MM.1S (cell line): Measurements from ENCODE around the gene FARS2.

Experiments
- DNase-seq: peaks from one replicate; pipeline ENCODE4 v3.0.0-alpha.2; 2015
- H2AFZ ChIP-seq: fragments of 300-600 bp; sonication (generic); 2 replicates; pipeline ENCODE4 v1.6.0; 2016; ENCODE audit warnings: antibody characterized with exemption, low read length
- H3F3A ChIP-seq: fragments of 300-600 bp; sonication (generic); 2 replicates; pipeline ENCODE4 v1.6.1; 2016; ENCODE audit warnings: mild to moderate bottlenecking, antibody characterized with exemption, low read length, moderate library complexity, mixed read lengths; ENCODE audit not compliant: insufficient read depth
- H3K27ac ChIP-seq: fragments of 300-600 bp; sonication (generic); 2 replicates; pipeline ENCODE4 v1.5.1; 2016; ENCODE audit warnings: mild to moderate bottlenecking, low read length
- H3K27me3 ChIP-seq: fragments of 300-600 bp; sonication (generic); replicated peaks from 2 replicates; pipeline ENCODE4 v1.6.0; 2016; ENCODE audit warnings: low read length; ENCODE audit not compliant: insufficient read depth
- H3K36me3 ChIP-seq: fragments of 300-600 bp; sonication (generic); replicated peaks from 2 replicates; pipeline ENCODE4 v1.6.1; 2016; ENCODE audit warnings: mild to moderate bottlenecking, low read length, mixed read lengths; ENCODE audit not compliant: insufficient read depth
- H3K4me1 ChIP-seq: fragments of 300-600 bp; sonication (generic); 2 replicates; pipeline ENCODE4 v1.6.1; 2016; ENCODE audit warnings: low read length, mixed read lengths
- H3K4me2 ChIP-seq: fragments of 300-600 bp; sonication (generic); 2 replicates; pipeline ENCODE4 v1.6.0; 2016; ENCODE audit warnings: low read depth, low read length
- H3K4me3 ChIP-seq: fragments of 300-600 bp; sonication (generic); 2 replicates; pipeline ENCODE4 v1.5.1; 2016; ENCODE audit warnings: low read length, mixed read lengths
- H3K79me2 ChIP-seq: fragments of 300-600 bp; sonication (generic); 2 replicates; pipeline ENCODE4 v1.6.1; 2016; ENCODE audit warnings: mixed run types, low read length, mixed read lengths
- H3K9ac ChIP-seq: fragments of 300-600 bp; sonication (generic); 2 replicates; pipeline ENCODE4 v1.6.1; 2016; ENCODE audit warnings: low read length, mixed read lengths
- H3K9me2 ChIP-seq: fragments of 300-600 bp; sonication (generic); replicated peaks from 2 replicates; pipeline ENCODE4 v1.6.1; 2016; ENCODE audit warnings: mild to moderate bottlenecking, low read length, mixed read lengths; ENCODE audit not compliant: insufficient read depth
- H3K9me3 ChIP-seq: fragments of 300-600 bp; sonication (generic); replicated peaks from 2 replicates; pipeline ENCODE4 v1.6.1; 2016; ENCODE audit warnings: mild to moderate bottlenecking, low read length, mixed read lengths; ENCODE audit not compliant: insufficient read depth
- H4K20me1 ChIP-seq: fragments of 300-600 bp; sonication (generic); 2 replicates; pipeline ENCODE4 v1.6.1; 2016; ENCODE audit warnings: mild to moderate bottlenecking, low read length, moderate library complexity, mixed read lengths; ENCODE audit not compliant: insufficient read depth
- CTCF ChIP-seq: fragments of 300-600 bp; sonication (generic); IDR thresholded peaks from 2 replicates; pipeline ENCODE4 v1.5.1; 2016; ENCODE audit warnings: antibody characterized with exemption, low read length, mixed read lengths
- EZH2 ChIP-seq: fragments of 300-600 bp; sonication (generic); optimal IDR thresholded peaks from 2 replicates; pipeline ENCODE3; 2017; ENCODE audit warnings: low read depth, mild to moderate bottlenecking, antibody characterized with exemption, low read length, mixed read lengths
- EZH2phosphoT487 ChIP-seq: fragments of 300-600 bp; sonication (generic); IDR thresholded peaks from 2 replicates; pipeline ENCODE4 v1.6.1; 2018; ENCODE audit warnings: antibody characterized with exemption, low read length

FARS2 gene

DNA sequence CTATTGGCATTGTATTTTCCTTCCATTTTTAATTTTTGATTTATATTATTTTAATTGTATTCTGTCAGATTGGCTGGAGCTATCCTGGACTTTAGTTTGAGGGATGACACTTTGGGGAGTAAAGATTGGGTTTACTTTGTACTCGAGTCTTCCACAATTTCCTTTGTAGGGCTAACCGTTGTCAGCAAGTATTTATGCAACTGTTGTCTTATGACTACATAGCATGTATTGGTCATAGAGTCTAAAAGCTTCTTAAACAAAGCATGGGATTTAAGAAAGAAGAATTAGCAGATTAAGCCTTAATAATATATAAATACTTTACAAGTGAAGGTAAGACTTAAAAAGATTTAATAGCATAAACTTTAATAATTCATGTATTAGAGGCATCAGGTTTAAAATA is 19.6 kb downstream of the FARS2 start:
- TF ChIP-seq EZH2phosphoT487 (no peak), CTCF (no peak), EZH2 (no peak)
- no peaks in the 10 kb centered on the region for H3K36me3 ChIP-seq
- no peak overlapping the region for H3K27ac ChIP-seq
- H3K9me3 ChIP-seq = no peaks in the 10 kb centered on the region
- H3K27me3 ChIP-seq = no peaks in the 10 kb centered on the region
- no peak overlapping the region for H3K9ac ChIP-seq
- H3K4me2 ChIP-seq = no peak overlapping the region
- DNase-seq = no peak
- no peaks in the 10 kb centered on the region for H3K4me1 ChIP-seq
- H2AFZ ChIP-seq = no peak overlapping the region
- no peak overlapping the region for H3K4me3 ChIP-seq
- H3K79me2 ChIP-seq = peaks cover 3% of the 10 kb centered on the region; the same call in 1 of the 2 replicates
- no peaks in the 10 kb centered on the region for H4K20me1 ChIP-seq
- H3K9me2 ChIP-seq = no peaks in the 10 kb centered on the region
- H3F3A ChIP-seq = no peaks in the 10 kb centered on the region

DNA sequence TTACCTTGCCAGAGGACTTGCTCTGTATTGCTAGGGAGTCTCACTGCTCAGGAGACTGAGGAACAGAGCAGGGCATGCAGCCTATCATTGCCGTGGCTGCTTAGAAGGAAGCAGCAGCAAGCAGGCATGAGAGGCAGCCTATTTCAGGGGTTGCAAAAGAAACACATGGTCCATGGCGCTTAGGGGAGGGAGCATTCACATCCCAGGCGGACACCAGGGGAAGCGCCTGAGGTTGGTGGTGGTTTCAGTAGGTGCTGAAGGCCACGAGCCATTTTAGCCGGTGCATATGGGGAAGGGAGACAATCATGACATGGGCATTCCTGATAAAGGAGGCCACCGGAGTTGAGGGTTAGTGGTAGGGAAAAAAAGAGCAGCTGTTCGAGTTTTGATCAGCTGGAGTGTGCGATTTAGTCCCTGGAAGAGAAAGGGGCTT is 20.9 kb downstream of the FARS2 start:
- Histone ChIP-seq H3K9me3 (no peaks in the 10 kb centered on the region), H3K27me3 (no peaks in the 10 kb centered on the region), H3K4me3 (no peak overlapping the region), H2AFZ (no peak overlapping the region), H4K20me1 (no peaks in the 10 kb centered on the region), H3K9me2 (no peaks in the 10 kb centered on the region), H3K4me1 (no peaks in the 10 kb centered on the region), H3K4me2 (no peak overlapping the region), H3F3A (no peaks in the 10 kb centered on the region), H3K79me2 (peaks cover 3% of the 10 kb centered on the region; the same call in 1 of the 2 replicates), H3K9ac (no peak overlapping the region), H3K36me3 (no peaks in the 10 kb centered on the region), H3K27ac (no peak overlapping the region)
- TF ChIP-seq EZH2 (no peak), EZH2phosphoT487 (no peak), CTCF (no peak)
- DNase-seq = no peak

GRCh38 chr6:5285081-5285480 is 23.8 kb downstream of the FARS2 start:
- no peaks in the 10 kb centered on the region for H4K20me1 ChIP-seq
- H3K36me3 ChIP-seq = no peaks in the 10 kb centered on the region
- no peaks in the 10 kb centered on the region for H3K9me2 ChIP-seq
- H3K27me3 ChIP-seq = no peaks in the 10 kb centered on the region
- no peak for DNase-seq
- H3K4me3 ChIP-seq = no peak overlapping the region
- H3K9me3 ChIP-seq = no peaks in the 10 kb centered on the region
- no peaks in the 10 kb centered on the region; the same call in 1 of the 2 replicates for H3K79me2 ChIP-seq
- TF ChIP-seq CTCF (no peak), EZH2phosphoT487 (no peak), EZH2 (no peak)
- H3K4me2 ChIP-seq = no peak overlapping the region
- no peak overlapping the region for H2AFZ ChIP-seq
- no peak overlapping the region for H3K9ac ChIP-seq
- H3K27ac ChIP-seq = no peak overlapping the region
- no peaks in the 10 kb centered on the region for H3F3A ChIP-seq
- no peaks in the 10 kb centered on the region for H3K4me1 ChIP-seq

DNA sequence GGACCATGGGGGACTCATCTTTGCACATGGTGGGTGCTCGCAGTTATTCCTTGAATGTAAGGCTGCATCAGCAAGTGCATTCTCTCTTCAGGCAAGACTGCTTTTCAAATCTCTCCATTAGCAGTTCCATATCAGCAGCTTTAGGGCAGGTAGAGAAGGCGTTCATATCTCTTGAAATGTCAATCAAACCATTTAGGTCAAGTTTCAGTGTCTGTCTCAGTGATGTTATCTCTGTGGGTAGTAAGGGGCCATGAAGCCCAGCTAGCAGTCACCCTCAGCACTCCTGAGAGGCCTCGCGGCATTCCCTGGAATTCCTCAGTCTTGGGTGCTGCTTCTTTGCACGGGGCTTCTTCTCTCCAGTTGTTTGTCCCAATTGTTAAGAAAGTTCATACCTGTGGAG is 24.2 kb downstream of the FARS2 start:
- Histone ChIP-seq H2AFZ (no peak overlapping the region), H3K9me3 (no peaks in the 10 kb centered on the region), H3K36me3 (no peaks in the 10 kb centered on the region), H3K4me1 (no peaks in the 10 kb centered on the region), H3K79me2 (no peaks in the 10 kb centered on the region; the same call in 1 of the 2 replicates), H3K27ac (no peak overlapping the region), H3K27me3 (no peaks in the 10 kb centered on the region), H3K4me2 (no peak overlapping the region), H3K9me2 (no peaks in the 10 kb centered on the region), H3K4me3 (no peak overlapping the region), H4K20me1 (no peaks in the 10 kb centered on the region), H3K9ac (no peak overlapping the region), H3F3A (no peaks in the 10 kb centered on the region)
- no peak for TF ChIP-seq EZH2
- TF ChIP-seq EZH2phosphoT487 = no peak
- no peak for TF ChIP-seq CTCF
- no peak for DNase-seq
